ENCODE results near the gene CCDC3. TPM values are rescaled to one million over a fixed set of nuclear protein-coding genes. Genes with fewer than 3 reads are reported as not detected.

The CCDC3 gene
- total and polyA plus RNA-seq, 2 of the 8 experiments (the other 6 are each of a cell fraction or from before 2014, with no cell fraction given): 3.4 to 3.7 TPM

- no peak overlapping the region for H2BK12ac ChIP-seq (ENCODE audit: low read depth, low read length)
Measured at GRCh38 chr10:13051126-13051694, 49.7 kb upstream of the CCDC3 start.

More at GRCh38 chr10:13051126-13051694, 49.7 kb upstream of the CCDC3 start:
- Histone ChIP-seq H2BK15ac (ENCODE audit: low read length) (no peak overlapping the region), H3K18ac (ENCODE audit: extremely low read depth, low read length) (no peak overlapping the region), H2BK20ac (ENCODE audit: low read length) (no peak overlapping the region), H3K4ac (replicated peaks; ENCODE audit: insufficient read length, low read depth, low read length) (no peak overlapping the region), H2AK5ac (ENCODE audit: low read depth, low read length) (no peak overlapping the region), H3K23ac (ENCODE audit: insufficient read length) (no peak overlapping the region), H2BK120ac (replicated peaks; ENCODE audit: low read depth, low read length) (no peak overlapping the region), H4K5ac (ENCODE audit: insufficient read length, low read depth, low read length) (no peak overlapping the region), H4K8ac (ENCODE audit: extremely low read depth, insufficient read depth, low read length) (no peak overlapping the region; the same call in 1 of the 2 replicates), H3K9me3 (ENCODE audit: insufficient read depth in 2 of 2, low read depth in 1 of 2, low read length in 1 of 2) (no peaks in the 10 kb centered on the region), H3K23me2 (ENCODE audit: low read depth, low read length) (peaks cover 2% of the 10 kb centered on the region; the same call in 1 of the 2 replicates), H3K36me3 (ENCODE audit: control insufficient read depth in 2 of 4, insufficient read depth in 4 of 4, low read length in 3 of 4) (no peaks in the 10 kb centered on the region), H3K9ac (replicated peaks in 1 of 4; ENCODE audit: extremely low read depth in 1 of 4, low read depth in 3 of 4, low read length in 3 of 4) (no peak overlapping the region), H3K4me1 (replicated peaks in 1 of 4; ENCODE audit: control insufficient read depth in 3 of 4, insufficient read depth in 4 of 4, low read length in 3 of 4) (peaks cover 0 to 1% (median 0%) of the 10 kb centered on the region in 4 experiments; a peak in 2 of 7 replicates), H3K27ac (ENCODE audit: low read depth, low read length) (no peak overlapping the region), H2AFZ (ENCODE audit: low read length) (no peak overlapping the region), H3K14ac (ENCODE audit: insufficient read length) (no peak overlapping the region), H3K79me1 (ENCODE audit: low read depth, low read length) (no peaks in the 10 kb centered on the region), H3K4me3 (ENCODE audit: extremely low read depth in 1 of 4, insufficient read depth in 2 of 4, low read depth in 3 of 4, low read length in 4 of 4) (no peak overlapping the region), H4K20me1 (replicated peaks in 1 of 2; ENCODE audit: control insufficient read depth in 1 of 2, insufficient read depth in 2 of 2, low read length in 2 of 2) (no peaks in the 10 kb centered on the region), H3K56ac (replicated peaks; ENCODE audit: insufficient read length, low read depth, low read length) (no peak overlapping the region), H4K91ac (replicated peaks; ENCODE audit: insufficient read length, low read length) (no peak overlapping the region), H3K27me3 (replicated peaks in 1 of 4; ENCODE audit: control insufficient read depth in 3 of 4, extremely low read depth in 1 of 4, insufficient read depth in 3 of 4, low read length in 3 of 4) (no peaks in the 10 kb centered on the region), H2BK5ac (ENCODE audit: low read depth, low read length) (no peak overlapping the region), H3K79me2 (ENCODE audit: control insufficient read depth in 1 of 2, insufficient read depth in 2 of 2, low read length in 2 of 2) (no peaks in the 10 kb centered on the region), H3K4me2 (ENCODE audit: insufficient read depth in 1 of 2, low read depth in 2 of 2, low read length in 2 of 2) (no peak overlapping the region)
- POLR2A ChIA-PET (ENCODE audit: partially characterized antibody): no interaction called here
- TF ChIP-seq CHD2 (IDR thresholded peaks at IDR 0.05; ENCODE audit: low read length): no peak
- TF ChIP-seq SAP30 (IDR thresholded peaks at IDR 0.05; ENCODE audit: insufficient read depth, insufficient replicate concordance, low read length): no peak
- no peak for TF ChIP-seq RBBP5 (IDR thresholded peaks at IDR 0.05; ENCODE audit: borderline replicate concordance, low read depth, low read length)
- FAIRE-seq (no peak), DNase-seq (ENCODE audit: low read depth in 1 of 2, low spot score in 2 of 2) (no peak)
- 72% methylated on average over 7 of the region's 7 CpGs; no CpG with 5 or more reads in 1 of the 2 experiments for WGBS, 2 experiments (ENCODE audit: extremely low coverage in 1 of 2, insufficient coverage in 1 of 2, insufficient read length in 1 of 2, insufficient replicate concordance in 2 of 2, low coverage in 1 of 2, low lambda C conversion rate in 2 of 2, missing lambda C conversion rate in 1 of 2)
- CTCF ChIA-PET (ENCODE audit: partially characterized antibody): interaction anchor here (0.6 to 1.9 kb wide), 10 partner anchors 11 to 334 kb away, joined by 3 to 11 read pairs (median 3); no protein-coding TSS in a partner anchor

All from H1 (cell line).